Activated CD8-positive, alpha-beta memory T cell treated with anti-CD3 and anti-CD28 coated beads for 48 hours (primary cell): Measurements from ENCODE around the gene SPTBN5.

Experiments
- DNase-seq, 3 experiments: peaks; one replicate each; pipeline ENCODE4 v3.0.0-alpha.2; 2020; ENCODE audit warnings: low read depth in 2 of 3, low spot score in 2 of 3

SPTBN5 gene

GRCh38 chr15:41926185-41927056 lies 32.6 kb upstream of the SPTBN5 start:
- DNase-seq: no peak

- DNase-seq: no peak
These were observed 31.3 kb upstream of the SPTBN5 start for GRCh38 chr15:41925086-41925608.

DNA sequence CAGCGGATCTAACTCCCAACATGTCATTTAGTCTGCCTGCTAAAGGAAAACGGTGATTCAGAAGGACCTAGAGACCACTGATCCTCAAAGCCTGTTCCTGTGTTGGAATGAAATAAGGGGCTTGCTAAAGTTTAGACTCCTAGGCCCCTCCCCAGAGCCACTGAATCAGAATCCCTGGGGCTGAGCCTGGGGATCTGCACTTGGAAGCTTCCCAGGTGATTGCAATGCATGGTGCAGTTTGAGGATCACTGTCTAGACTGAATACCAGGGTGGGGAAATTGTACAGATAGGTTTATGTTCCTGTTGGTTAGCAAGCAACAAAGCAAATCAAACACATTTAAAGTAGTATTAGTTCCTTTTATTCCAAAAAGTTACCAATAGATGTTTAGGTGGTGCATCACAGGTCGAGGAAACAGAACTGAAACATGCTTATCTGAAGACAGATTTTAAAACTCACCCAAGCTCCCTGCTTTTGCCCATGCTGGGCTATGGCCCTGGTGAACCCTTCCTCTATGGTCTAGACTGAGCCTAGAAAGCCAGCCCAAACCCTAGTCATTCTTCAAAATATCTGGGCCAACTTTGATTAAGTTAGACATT lies 29.6 kb upstream of the SPTBN5 start:
- DNase-seq: no peak

DNA sequence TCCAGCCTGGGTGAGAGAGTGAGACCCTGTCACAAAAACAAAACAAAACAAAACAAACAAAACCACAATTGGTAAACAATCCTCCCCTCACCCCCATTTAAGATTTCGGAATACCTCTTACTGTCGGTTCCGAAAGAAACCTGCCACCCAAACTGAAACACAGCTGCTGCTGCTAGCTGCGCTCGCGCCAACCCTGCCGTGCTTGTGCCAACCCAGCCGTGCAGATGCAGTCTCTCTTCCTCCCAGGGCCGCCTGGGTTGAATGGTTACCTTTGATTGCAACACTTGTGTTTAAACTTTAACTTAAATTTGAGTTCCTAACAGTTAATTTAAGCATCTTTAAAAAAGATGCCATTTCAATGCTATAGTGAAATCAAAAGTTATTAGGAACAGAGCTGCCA lies 28.5 kb upstream of the SPTBN5 start:
- no peak for DNase-seq

- no peak for DNase-seq
These were observed 27.8 kb upstream of the SPTBN5 start for GRCh38 chr15:41921639-41922038.

DNA sequence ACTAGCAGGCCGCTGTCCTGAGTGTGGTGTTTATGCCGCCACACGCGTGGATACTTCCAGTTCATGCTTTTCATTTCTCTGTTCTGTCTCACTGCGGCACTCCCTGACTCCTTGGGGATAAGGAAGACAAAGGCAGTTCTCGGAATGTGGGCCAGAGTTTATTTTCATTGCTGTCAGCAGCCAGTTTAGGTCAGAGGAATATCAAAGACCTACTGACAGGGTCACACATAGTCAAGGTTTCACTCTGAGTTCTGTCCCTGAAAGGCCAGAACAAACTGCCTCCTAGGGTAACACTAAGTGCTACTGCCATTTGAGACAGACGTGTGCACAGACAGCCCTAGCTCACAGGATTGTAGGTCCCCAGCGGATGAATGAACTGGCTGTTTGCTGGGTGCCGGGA lies 27.3 kb upstream of the SPTBN5 start:
- no peak for DNase-seq

- DNase-seq: no peak
These were observed 26.2 kb upstream of the SPTBN5 start for GRCh38 chr15:41919954-41920538.

GRCh38 chr15:41919201-41919820 lies 25.5 kb upstream of the SPTBN5 start:
- DNase-seq: no peak

GRCh38 chr15:41918506-41919126 lies 24.8 kb upstream of the SPTBN5 start:
- no peak for DNase-seq

DNA sequence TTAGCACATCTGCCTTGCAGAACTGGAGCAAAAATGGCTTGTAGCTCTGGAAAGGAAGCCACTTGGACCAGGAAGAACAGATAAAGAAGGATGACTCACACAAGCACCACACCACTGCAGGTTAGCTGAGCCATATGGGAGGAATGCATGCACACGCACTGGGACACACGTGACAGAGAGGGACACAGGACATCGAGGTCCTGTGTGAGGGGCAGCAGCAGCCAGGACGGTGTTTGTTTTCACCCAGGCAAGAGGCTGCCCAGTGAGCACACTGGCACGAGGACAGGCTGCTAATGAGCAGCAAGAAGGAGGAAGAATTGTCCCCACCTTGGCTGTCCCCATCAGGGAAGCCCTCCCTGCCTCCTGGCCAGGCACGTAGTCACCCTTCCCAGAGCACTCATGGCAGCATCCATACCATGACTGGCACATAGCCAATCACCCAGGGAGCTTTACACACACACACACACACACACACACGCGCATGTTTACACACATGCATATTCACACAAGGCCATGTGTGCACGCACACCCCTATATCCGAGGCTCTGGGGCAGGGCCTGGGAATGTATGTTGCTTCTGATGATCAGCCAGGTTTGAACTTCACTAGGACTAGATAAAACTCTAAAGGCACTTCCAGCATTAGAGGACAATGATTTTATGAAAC lies 24.0 kb upstream of the SPTBN5 start:
- DNase-seq: no peak

GRCh38 chr15:41915255-41915994 lies 21.6 kb upstream of the SPTBN5 start:
- no peak for DNase-seq

- DNase-seq: no peak
These were observed 20.6 kb upstream of the SPTBN5 start for GRCh38 chr15:41914411-41914810.

DNA sequence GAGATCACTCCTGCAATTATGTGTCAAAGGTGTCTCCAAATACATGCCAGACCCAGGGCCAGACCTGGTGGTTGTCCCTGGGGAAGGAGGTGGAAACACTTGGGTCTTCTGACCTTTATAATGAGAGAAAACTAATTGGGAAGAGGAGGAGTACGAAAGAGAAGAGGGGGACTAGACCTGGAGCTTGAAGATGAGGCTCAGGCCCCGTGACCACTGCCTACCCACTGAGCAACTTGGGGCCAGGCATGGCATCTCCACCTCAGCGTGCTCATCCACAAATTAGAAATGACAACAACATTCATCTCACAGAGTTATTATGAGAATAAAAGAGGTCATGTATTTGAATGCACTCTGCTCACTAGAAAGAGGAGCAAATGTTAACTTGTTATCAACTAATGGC lies 19.4 kb upstream of the SPTBN5 start:
- DNase-seq: no peak

- DNase-seq: no peak
These were observed 18.0 kb upstream of the SPTBN5 start for GRCh38 chr15:41911691-41912345.

GRCh38 chr15:41908736-41909461 lies 15.0 kb upstream of the SPTBN5 start:
- DNase-seq: no peak

- DNase-seq: no peak
These were observed 13.3 kb upstream of the SPTBN5 start for GRCh38 chr15:41907141-41907540.

- no peak for DNase-seq
These were observed 12.8 kb upstream of the SPTBN5 start for GRCh38 chr15:41906608-41907007.

DNA sequence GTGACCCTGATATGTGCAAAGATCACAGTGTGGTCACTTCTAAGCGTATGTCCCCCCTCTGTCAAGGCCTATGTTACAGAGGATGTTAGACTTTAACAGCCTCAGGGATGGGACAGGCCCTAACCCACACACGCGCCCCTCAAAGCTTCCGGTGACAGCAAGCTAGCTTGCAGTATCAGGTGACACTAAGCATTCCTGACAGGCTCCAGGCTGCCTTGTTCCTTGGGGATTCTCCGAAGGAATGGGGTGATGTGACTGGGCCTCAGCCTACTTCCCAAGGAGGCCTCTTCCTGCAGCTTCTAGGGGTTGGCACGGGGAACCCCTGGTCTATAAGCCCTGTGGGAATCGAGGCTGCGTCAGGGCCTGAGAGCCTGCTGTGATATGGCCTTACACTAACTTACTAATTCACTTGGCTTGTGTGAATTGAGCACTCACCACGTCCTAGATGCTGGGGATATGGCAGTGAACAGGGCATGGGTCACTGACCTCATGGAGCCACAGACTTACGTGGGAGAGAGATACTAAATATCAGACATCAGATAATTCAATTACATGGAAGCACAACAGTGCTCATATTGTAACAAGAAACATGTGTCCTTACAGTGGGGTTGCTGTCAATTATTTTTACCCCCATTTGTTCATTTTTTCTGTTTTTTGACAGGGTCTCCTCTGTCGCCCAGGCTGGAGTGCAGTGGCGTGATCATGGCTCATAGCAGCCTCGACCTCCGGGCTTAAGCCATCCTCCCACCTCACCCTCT lies 11.4 kb upstream of the SPTBN5 start:
- no peak for DNase-seq
